ENCODE results near the gene CTBP2. TPM values are rescaled to one million over a fixed set of nuclear protein-coding genes. Genes with fewer than 3 reads are reported as not detected.

Gene CTBP2
- total RNA-seq, 2 donors from 2014 or later: 75.3 to 109 TPM

DNA sequence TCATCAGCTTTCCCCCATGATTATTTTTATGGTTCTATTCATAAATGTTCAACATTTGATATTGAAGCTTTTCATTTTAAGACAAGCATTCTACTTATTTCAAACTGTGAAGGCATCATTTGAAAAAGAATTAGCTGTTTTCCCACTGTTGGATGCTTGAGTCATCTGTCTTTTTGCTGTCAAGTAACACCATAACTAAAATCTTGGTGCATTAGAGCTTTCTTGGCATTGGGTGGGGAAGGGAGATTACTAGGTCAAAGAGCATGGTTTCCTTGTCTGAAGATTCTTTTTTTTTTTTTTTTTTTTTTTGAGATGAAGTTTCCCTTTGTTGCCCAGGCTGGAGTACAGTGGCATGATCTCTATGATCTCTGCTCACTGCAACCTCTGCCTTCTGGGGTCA is 68.5 kb downstream of the CTBP2 start:
- no peak overlapping the region for H3K4me3 ChIP-seq (ENCODE audit: low read length)
- DNase-seq: no peak
- H3K27me3 ChIP-seq (ENCODE audit: control insufficient read depth, insufficient read depth, low read length, poor library complexity, severe bottlenecking): no peaks in the 10 kb centered on the region
- no peak overlapping the region for H3K9ac ChIP-seq (ENCODE audit: extremely low read depth, low read length, poor library complexity, severe bottlenecking)
- Mint-ChIP-seq H3K27ac (no peak overlapping the region), H3K4me3 (no peak overlapping the region), H3K27me3 (ENCODE audit: insufficient read depth) (no peaks in the 10 kb centered on the region), H3K9me3 (no peaks in the 10 kb centered on the region), H3K36me3 (ENCODE audit: low read depth) (peaks cover 32% of the 10 kb centered on the region), H3K4me1 (peaks cover 16% of the 10 kb centered on the region)
- no peaks in the 10 kb centered on the region for H3K9me3 ChIP-seq (ENCODE audit: control insufficient read depth, low read length)
- H3K27ac ChIP-seq (ENCODE audit: low read depth, low read length): no peak overlapping the region
- TF ChIP-seq, protein P1, sequence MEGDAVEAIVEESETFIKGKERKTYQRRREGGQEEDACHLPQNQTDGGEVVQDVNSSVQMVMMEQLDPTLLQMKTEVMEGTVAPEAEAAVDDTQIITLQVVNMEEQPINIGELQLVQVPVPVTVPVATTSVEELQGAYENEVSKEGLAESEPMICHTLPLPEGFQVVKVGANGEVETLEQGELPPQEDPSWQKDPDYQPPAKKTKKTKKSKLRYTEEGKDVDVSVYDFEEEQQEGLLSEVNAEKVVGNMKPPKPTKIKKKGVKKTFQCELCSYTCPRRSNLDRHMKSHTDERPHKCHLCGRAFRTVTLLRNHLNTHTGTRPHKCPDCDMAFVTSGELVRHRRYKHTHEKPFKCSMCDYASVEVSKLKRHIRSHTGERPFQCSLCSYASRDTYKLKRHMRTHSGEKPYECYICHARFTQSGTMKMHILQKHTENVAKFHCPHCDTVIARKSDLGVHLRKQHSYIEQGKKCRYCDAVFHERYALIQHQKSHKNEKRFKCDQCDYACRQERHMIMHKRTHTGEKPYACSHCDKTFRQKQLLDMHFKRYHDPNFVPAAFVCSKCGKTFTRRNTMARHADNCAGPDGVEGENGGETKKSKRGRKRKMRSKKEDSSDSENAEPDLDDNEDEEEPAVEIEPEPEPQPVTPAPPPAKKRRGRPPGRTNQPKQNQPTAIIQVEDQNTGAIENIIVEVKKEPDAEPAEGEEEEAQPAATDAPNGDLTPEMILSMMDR (conservative IDR thresholded peaks at IDR 0.05): no peak
- H3K36me3 ChIP-seq (ENCODE audit: control insufficient read depth, insufficient read depth, low read length): peaks cover 3% of the 10 kb centered on the region
- H3K4me1 ChIP-seq (ENCODE audit: control insufficient read depth, insufficient read depth, low read length): no peaks in the 10 kb centered on the region

DNA sequence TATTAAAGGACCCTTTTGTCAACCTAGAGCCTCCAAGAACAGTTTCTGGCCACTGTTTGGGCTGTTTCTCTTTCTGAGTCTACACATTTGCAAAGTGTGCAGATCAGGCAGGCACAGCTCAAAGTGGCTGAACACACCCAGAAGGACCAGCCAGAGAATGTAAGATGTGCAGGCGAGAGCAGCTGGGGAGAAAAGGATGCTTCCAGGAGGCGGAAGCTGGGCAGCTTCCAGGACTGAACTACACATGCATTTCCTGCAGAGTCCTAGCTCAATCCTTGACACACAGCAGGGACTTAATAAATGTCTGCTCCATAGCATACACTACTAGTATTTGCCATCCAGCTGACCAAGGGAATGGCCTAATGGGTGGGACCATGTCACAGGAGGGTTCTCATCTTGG is 70.9 kb downstream of the CTBP2 start:
- Histone ChIP-seq H3K4me3 (ENCODE audit: low read length) (no peak overlapping the region), H3K27me3 (ENCODE audit: control insufficient read depth, insufficient read depth, low read length, poor library complexity, severe bottlenecking) (no peaks in the 10 kb centered on the region), H3K36me3 (ENCODE audit: control insufficient read depth, insufficient read depth, low read length) (no peaks in the 10 kb centered on the region), H3K27ac (ENCODE audit: low read depth, low read length) (no peak overlapping the region), H3K9ac (ENCODE audit: extremely low read depth, low read length, poor library complexity, severe bottlenecking) (no peak overlapping the region), H3K4me1 (ENCODE audit: control insufficient read depth, insufficient read depth, low read length) (no peaks in the 10 kb centered on the region), H3K9me3 (ENCODE audit: control insufficient read depth, low read length) (no peaks in the 10 kb centered on the region)
- DNase-seq: no peak
- no peaks in the 10 kb centered on the region for H3K27me3 Mint-ChIP-seq (ENCODE audit: insufficient read depth)
- TF ChIP-seq, protein P1 (conservative IDR thresholded peaks at IDR 0.05): no peak
- H3K36me3 Mint-ChIP-seq (ENCODE audit: low read depth): peaks cover 45% of the 10 kb centered on the region
- H3K4me3 Mint-ChIP-seq: no peak overlapping the region
- peaks cover 11% of the 10 kb centered on the region for H3K4me1 Mint-ChIP-seq
- H3K27ac Mint-ChIP-seq: no peak overlapping the region
- H3K9me3 Mint-ChIP-seq: no peaks in the 10 kb centered on the region
- 88 to 100% methylated on average over 1 to 2 of the region's 2 CpGs for WGBS, 2 experiments (ENCODE audit: insufficient coverage in 1 of 2, insufficient read length in 1 of 2)

DNA sequence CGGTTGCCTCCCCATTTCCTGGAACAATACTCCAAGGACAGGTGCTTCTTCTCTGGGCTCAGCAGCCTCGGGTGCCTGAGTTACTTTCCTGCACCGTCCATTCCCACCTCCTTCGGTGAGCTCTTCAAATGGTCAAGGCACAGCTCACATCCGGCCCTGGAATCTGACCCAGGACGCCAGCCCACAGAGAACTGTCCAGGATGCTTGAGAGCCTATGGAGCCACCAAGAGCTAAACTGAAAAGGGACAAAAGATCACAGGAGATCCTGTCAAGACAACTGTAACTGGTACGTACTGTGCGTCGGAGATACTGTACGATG is 72.5 kb downstream of the CTBP2 start:
- Mint-ChIP-seq H3K36me3 (ENCODE audit: low read depth) (peaks cover 55% of the 10 kb centered on the region), H3K4me3 (no peak overlapping the region), H3K27me3 (ENCODE audit: insufficient read depth) (no peaks in the 10 kb centered on the region), H3K4me1 (no peaks in the 10 kb centered on the region), H3K9me3 (no peaks in the 10 kb centered on the region), H3K27ac (peak overlapping the region; percentile 62)
- no peaks in the 10 kb centered on the region for H3K27me3 ChIP-seq (ENCODE audit: control insufficient read depth, insufficient read depth, low read length, poor library complexity, severe bottlenecking)
- no peaks in the 10 kb centered on the region for H3K4me1 ChIP-seq (ENCODE audit: control insufficient read depth, insufficient read depth, low read length)
- DNase-seq: no peak
- WGBS, 2 experiments (ENCODE audit: insufficient coverage in 1 of 2, insufficient read length in 1 of 2): 95 to 99% methylated on average over 8 to 10 of the region's 10 CpGs
- H3K36me3 ChIP-seq (ENCODE audit: control insufficient read depth, insufficient read depth, low read length): no peaks in the 10 kb centered on the region
- no peak overlapping the region for H3K9ac ChIP-seq (ENCODE audit: extremely low read depth, low read length, poor library complexity, severe bottlenecking)
- H3K9me3 ChIP-seq (ENCODE audit: control insufficient read depth, low read length): no peaks in the 10 kb centered on the region
- H3K27ac ChIP-seq (ENCODE audit: low read depth, low read length): no peak overlapping the region
- no peak overlapping the region for H3K4me3 ChIP-seq (ENCODE audit: low read length)
- TF ChIP-seq, protein P1 (conservative IDR thresholded peaks at IDR 0.05): no peak

Measured in endodermal cell (in vitro differentiated cells).